Nephron (organoid): Measurements from ENCODE around the gene GRIA1.
A peak's percentile ranks its signal among the peaks of the same experiment; 100 is the strongest.

Experiments used
- H3K27ac Mint-ChIP-seq, 3 experiments: 2 replicates each; pipeline ENCODE4 v1.8.0; 2020; ENCODE audit warnings: mixed read lengths in 3 of 3, mild to moderate bottlenecking in 2 of 3, moderate library complexity in 1 of 3
- H3K27me3 Mint-ChIP-seq: 2 replicates; pipeline ENCODE4 v1.8.0; 2021; ENCODE audit warnings: low read depth, mild to moderate bottlenecking, moderate library complexity, mixed read lengths
- H3K36me3 Mint-ChIP-seq: 2 replicates; pipeline ENCODE4 v1.8.0; 2020; ENCODE audit warnings: low read depth, mixed read lengths
- H3K4me1 Mint-ChIP-seq: 2 replicates; pipeline ENCODE4 v1.8.0; 2020; ENCODE audit warnings: mixed read lengths
- H3K4me3 Mint-ChIP-seq, 3 experiments: 2 replicates each; pipeline ENCODE4 v1.8.0; 2020; ENCODE audit warnings: mild to moderate bottlenecking in 3 of 3, mixed read lengths in 3 of 3, moderate library complexity in 2 of 3
- H3K9me3 Mint-ChIP-seq: 2 replicates; pipeline ENCODE4 v1.8.0; 2020; ENCODE audit warnings: mixed read lengths
- CTCF ChIP-seq, 3 experiments: fragments of 200-600 bp; sonication (generic); IDR thresholded peaks; one replicate each; pipeline ENCODE4 v1.5.0; 2021; ENCODE audit warnings: antibody characterized with exemption in 3 of 3; ENCODE audit not compliant: unreplicated experiment in 3 of 3

Gene GRIA1

GRCh38 chr5:153624451-153624765 lies 133.9 kb downstream of the GRIA1 start:
- no peak for TF ChIP-seq CTCF (IDR thresholded peaks at IDR 0.05; ENCODE audit: unreplicated experiment in 3 of 3)
- Mint-ChIP-seq H3K4me3 (no peak overlapping the region), H3K27ac (no peak overlapping the region), H3K4me1 (no peaks in the 10 kb centered on the region), H3K27me3 (peaks cover 5% of the 10 kb centered on the region), H3K9me3 (no peaks in the 10 kb centered on the region), H3K36me3 (no peaks in the 10 kb centered on the region)

GRCh38 chr5:153625826-153626354 lies 135.4 kb downstream of the GRIA1 start:
- Mint-ChIP-seq H3K9me3 (no peaks in the 10 kb centered on the region), H3K36me3 (no peaks in the 10 kb centered on the region)

GRCh38 chr5:153626836-153627235 lies 136.4 kb downstream of the GRIA1 start:
- H3K9me3 Mint-ChIP-seq = no peaks in the 10 kb centered on the region
- no peak for TF ChIP-seq CTCF (IDR thresholded peaks at IDR 0.05; ENCODE audit: unreplicated experiment in 3 of 3)
- no peak overlapping the region for H3K27ac Mint-ChIP-seq
- peaks cover 5% of the 10 kb centered on the region for H3K27me3 Mint-ChIP-seq
- no peaks in the 10 kb centered on the region for H3K36me3 Mint-ChIP-seq
- no peaks in the 10 kb centered on the region for H3K4me1 Mint-ChIP-seq
- H3K4me3 Mint-ChIP-seq = no peak overlapping the region

More at GRCh38 chr5:153625826-153626354, 135.4 kb downstream of the GRIA1 start:
- no peak overlapping the region for H3K27ac Mint-ChIP-seq
- TF ChIP-seq CTCF (IDR thresholded peaks at IDR 0.05; ENCODE audit: unreplicated experiment in 3 of 3) = no peak
- no peaks in the 10 kb centered on the region for H3K4me1 Mint-ChIP-seq
- H3K27me3 Mint-ChIP-seq = peaks cover 5% of the 10 kb centered on the region
- H3K4me3 Mint-ChIP-seq = no peak overlapping the region

- Mint-ChIP-seq H3K4me3 (no peak overlapping the region), H3K9me3 (no peaks in the 10 kb centered on the region), H3K27ac (no peak overlapping the region), H3K36me3 (no peaks in the 10 kb centered on the region), H3K27me3 (peaks cover 5% of the 10 kb centered on the region), H3K4me1 (no peaks in the 10 kb centered on the region)
- peak in 1 of 3 experiments; percentile 39 for TF ChIP-seq CTCF (IDR thresholded peaks at IDR 0.05; ENCODE audit: unreplicated experiment in 3 of 3)
Measured at GRCh38 chr5:153629027-153629895, 138.8 kb downstream of the GRIA1 start.

- no peak overlapping the region for H3K4me3 Mint-ChIP-seq
- H3K27ac Mint-ChIP-seq = no peak overlapping the region
- no peaks in the 10 kb centered on the region for H3K36me3 Mint-ChIP-seq
- H3K27me3 Mint-ChIP-seq = no peaks in the 10 kb centered on the region
- no peak for TF ChIP-seq CTCF (IDR thresholded peaks at IDR 0.05; ENCODE audit: unreplicated experiment in 3 of 3)
- no peaks in the 10 kb centered on the region for H3K9me3 Mint-ChIP-seq
- no peaks in the 10 kb centered on the region for H3K4me1 Mint-ChIP-seq
Measured at GRCh38 chr5:153630546-153630945, 140.1 kb downstream of the GRIA1 start.
